Mucosa of gallbladder (tissue), 1 donor: ENCODE results near the gene L3MBTL4. TPM values are rescaled to one million over a fixed set of nuclear protein-coding genes. Genes with fewer than 3 reads are reported as not detected.
"Not testable (repeated sequence)": the region's sequence is repeated elsewhere in the genome, so short reads cannot be mapped to it uniquely, and the experiment has no call there.

Experiments
- DNase-seq: peaks from one replicate; pipeline ENCODE4 v3.0.0-alpha.2; 2020; ENCODE audit warnings: low spot score
- total RNA-seq: library from RNA; stranded (reverse); gene quantifications from one replicate; pipeline ENCODE4 v1.2.1, GENCODE V29; 2021
- donor health status: DM: no; HTN: no; CAD: no.

Gene L3MBTL4
- total RNA-seq, 1 donor from 2014 or later: 16.1 TPM

- DNase-seq: no peak
Measured at GRCh38 chr18:6111726-6112125, 303.0 kb downstream of the L3MBTL4 start.

DNA sequence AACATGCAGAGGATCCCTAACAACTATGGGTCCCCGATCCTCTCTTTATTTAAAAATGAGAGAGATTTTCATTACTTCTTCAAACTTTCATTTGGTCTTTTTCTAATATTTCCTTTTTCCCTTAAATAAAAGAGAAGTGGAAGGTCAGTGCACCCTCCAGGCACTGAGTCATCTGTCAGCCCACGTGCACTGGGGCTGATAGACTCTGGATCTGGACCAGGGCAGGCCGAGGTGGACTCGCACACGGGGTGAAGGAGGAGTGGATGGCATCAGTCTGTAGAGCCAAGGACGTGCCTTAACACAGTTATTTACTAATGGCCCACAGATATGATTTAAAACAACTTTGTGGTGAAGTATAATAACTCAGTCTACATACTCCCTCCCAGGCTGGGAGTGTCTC is 305.0 kb downstream of the L3MBTL4 start:
- no peak for DNase-seq

DNA sequence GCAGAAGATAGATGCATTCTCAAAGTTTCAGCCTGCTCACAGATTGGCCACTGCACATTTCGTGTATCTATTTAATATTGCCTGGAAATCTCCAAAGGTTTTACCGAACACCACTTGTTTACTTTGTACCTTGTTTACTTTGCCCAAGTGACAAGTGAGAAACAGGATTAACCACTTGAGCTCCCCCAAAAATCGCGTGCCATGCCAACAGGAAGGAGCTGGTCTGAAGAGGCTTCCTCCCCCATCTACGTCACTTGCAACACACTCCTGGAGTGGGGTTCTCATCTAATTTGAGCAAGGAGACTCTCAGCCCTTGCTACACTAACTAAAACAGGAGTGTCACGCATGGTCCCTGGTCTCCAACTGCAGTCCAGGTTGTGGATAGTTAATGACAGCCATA is 306.9 kb downstream of the L3MBTL4 start:
- no peak for DNase-seq

DNA sequence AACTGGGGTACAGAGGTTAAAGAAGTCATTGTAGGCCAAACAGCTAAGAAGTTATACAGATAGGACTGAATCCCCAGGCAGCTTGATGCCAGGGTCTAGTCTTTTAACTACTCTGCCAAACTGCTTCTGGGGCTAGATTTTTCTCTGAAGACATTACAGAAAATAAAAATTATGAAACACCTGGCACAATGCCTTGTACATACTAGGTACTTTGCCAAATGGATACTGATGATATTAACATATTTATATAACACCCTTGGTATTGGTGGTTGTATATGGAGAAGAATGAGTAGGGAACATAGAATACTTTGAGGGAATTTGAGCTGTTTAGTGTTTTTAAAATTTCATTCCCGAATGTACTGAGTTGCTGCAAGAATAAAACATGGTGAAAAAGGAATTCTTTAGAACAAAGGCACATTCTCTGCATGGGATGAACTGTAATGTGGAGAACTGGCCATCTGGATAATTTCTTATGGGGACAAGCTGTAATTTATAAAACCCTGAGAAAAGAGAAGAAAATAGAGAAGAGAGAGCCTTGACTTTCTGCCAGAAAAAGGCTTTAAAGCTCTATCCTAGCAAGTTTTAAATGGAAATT is 308.5 kb downstream of the L3MBTL4 start:
- no peak for DNase-seq

GRCh38 chr18:6103741-6104140 is 311.0 kb downstream of the L3MBTL4 start:
- DNase-seq: no peak

DNA sequence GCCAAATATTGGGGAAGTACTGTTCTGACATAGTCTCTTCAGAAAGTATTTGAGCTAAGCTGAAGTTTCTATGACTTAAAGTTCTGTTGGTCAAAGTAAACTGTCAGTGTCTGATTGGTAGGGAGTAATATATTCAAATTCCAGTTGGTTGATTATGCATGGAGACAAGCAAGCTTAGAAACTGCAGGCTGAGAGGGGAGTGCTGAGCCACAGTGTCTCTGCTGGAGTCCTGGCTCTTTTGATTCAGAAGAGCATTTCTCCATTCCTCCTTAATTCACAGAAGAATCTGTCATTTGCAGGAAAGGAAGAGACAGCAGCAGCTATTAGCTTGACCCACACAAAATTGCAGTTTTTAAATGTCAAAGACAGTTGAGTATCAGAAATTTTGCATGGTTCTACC is 318.0 kb downstream of the L3MBTL4 start:
- no peak for DNase-seq

- no peak for DNase-seq
Measured at GRCh38 chr18:6088432-6088831, 326.3 kb downstream of the L3MBTL4 start.

DNA sequence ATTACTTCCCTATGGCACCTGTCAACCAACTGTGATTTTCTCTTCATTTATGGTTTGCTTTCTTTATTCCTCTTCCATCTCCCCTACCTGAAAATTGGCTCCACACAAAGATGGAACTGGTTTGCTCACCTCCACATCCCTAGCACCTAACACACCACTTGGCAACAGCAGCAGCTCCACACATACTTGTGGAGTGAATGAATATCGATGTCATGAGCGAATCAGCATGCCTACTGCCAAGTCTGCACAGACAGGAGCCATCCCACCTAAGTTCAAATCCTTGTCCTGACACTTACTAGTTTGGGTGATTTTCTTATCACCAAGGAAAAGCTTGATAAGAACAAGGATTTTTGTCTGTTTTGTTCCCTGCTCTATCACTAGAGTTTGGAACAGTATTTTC is 328.0 kb downstream of the L3MBTL4 start:
- DNase-seq: no peak

GRCh38 chr18:6079406-6079805 is 335.3 kb downstream of the L3MBTL4 start:
- DNase-seq: no peak

DNA sequence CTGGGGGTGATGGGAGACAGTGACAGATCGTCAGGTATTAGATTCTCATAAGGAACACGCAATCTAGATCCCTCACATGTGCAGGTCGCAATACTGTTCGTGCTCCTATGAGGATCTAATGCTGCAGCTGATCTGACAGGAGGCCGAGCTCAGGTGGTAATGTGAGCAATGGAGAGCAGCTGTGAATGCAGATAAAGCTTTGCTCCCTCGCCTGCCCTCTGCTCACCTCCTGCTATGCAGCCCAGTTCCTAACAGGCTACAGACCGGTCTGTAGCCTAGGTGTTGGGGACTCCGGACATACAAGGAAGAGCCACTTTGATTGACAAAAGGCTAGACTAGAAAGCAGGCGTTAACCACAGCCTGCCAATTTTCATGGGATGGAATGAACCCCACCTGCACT is 335.8 kb downstream of the L3MBTL4 start:
- no peak for DNase-seq

- not testable (repeated sequence) for DNase-seq
Measured at GRCh38 chr18:6072423-6072822, 342.3 kb downstream of the L3MBTL4 start.

DNA sequence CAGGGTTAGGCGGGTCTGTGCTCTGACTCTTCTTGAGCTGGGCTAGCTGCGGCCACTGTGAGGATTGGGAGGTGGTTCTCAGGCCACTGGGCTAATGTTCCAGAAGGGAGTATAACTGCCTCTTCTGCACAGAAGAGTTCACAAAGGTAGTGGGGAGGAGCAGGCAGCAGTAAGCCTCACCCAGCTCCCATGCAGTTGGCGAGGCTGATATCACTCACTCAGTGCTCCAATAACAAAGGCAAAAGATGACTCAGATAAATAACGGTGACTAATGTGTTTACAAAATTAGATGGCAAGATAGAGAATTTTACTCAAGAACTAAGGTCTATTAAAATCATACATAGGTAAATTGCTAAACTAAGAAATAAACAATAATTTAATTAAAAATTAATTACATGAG is 345.2 kb downstream of the L3MBTL4 start:
- DNase-seq: no peak

DNA sequence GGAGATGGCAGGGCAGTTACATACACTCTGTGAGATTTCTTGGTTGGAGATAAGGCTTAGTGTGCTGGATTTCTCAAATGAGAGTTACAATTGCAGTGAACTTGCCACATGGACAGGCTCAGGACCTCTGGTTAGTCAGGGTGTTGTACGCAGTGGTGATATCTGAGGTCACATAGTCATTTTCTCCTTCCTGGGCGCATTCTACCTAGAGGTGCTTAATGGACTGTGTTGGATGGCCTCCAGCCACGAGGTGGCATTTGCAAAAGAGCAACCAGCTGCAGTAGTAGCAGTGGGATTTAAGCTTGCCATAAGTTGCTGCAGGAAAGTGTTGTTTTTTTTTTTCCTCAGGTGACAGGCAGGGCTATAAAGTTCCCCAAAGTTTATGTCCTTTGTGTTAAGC is 345.6 kb downstream of the L3MBTL4 start:
- no peak for DNase-seq

DNA sequence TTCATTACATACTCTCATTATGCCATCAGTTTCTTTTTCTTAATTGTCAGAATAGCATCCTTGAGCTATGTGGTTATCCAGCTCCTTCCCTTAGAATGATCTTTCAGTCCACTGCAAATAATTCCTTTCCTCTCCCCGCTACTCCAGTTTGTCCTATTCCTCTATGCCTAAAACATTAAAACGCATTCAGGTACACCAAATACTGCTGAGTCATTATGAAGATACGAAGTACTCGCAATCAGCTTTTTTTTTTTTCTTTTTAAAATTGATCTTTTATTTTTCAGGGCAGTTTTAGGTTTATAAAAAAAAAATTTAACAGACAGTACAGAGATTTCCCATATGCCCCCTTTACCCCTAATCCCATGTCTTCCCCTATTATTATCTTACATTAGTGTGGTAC is 354.6 kb downstream of the L3MBTL4 start:
- no peak for DNase-seq

- DNase-seq: no peak
Measured at GRCh38 chr18:6059551-6059950, 355.2 kb downstream of the L3MBTL4 start.

DNA sequence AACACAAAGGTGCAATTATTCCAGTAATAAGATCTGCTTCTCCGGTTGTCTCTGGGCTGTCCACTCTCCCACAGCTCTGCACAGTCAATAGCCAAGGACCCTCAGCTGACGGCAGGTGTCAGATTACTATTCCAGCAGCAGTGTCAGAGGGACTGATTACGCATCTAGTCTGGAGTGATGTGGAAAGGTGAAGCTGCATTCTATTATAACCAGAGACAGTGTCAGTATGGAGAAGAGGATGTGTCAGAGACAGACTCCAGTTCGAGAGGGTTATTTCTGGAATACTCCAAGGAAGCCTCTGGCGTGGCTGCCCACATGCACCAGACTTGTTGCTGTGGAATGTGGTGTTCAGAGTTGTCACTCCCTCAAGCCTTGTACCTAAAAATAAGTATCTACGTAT is 355.8 kb downstream of the L3MBTL4 start:
- no peak for DNase-seq

DNA sequence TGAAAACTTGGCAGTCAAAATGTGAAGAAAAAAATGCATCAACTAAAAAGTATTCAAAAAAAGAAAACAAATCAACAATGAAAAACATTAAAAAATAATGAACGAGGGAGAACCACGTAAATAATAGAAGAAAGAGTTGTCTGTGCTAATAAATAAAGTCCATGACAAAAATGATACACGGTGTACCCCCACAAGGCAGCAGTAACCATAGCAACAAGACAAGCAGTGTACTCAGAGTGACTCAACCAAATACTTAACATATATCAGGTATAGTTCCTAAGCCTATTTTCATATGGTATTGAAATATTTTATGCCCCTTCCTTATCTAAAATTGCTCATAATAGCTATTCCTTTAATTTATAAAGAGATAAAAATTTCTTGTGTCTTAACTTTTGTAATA is 357.1 kb downstream of the L3MBTL4 start:
- DNase-seq: no peak

DNA sequence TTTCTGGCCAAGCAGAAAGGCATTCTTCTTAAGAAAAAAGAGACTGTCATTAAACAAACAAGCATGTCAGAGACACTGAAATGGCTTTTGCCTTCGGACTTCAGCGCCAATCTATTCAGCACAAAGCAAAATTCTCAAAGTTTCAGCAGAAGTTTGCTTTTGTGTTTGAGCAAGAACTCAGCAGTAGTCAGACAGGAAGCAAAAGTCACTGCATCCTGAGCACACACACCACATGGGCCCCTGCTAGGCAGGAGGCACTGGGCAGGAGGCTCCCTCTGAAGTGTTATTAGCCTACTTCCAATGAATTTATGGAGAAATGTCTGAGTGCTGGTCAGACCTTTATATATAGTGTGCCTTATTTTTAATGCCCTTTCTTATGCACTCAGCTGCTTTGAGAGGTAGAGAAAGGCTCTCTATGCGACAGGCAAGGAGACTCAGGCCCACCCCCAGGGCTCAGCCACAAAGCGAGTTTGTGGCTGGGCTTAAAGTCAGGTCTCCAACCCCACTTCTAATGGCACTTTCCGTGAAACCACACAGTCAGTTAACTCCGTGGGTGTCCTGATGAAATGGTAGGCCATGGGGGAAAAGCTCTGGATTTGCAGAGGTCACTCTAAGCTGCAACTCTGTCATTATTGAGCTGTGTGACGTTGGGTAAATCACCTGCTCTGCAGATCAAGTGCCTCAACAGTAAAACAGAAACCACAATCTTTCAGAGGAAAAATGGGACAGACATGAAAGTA is 358.4 kb downstream of the L3MBTL4 start:
- DNase-seq: no peak

DNA sequence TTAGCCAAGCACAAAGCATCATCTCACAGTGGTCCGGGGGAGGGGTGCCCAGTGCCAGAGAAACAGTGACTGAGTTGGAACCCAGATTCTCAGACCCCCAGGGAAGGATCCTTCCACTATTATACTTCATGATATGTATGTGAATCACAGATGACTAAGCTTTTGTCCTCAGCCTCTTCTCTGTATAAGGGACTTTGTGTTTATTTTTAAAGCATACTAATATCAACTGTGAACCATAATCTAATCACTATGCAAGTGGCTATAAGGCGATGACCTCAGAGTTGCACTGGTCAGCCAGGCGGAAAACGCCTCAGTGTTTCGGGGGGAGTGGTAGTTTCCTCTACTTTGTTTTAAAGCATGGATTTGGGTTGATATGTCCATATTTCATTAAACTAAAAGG is 359.0 kb downstream of the L3MBTL4 start:
- no peak for DNase-seq

GRCh38 chr18:6054256-6054842 is 360.4 kb downstream of the L3MBTL4 start:
- no peak for DNase-seq

- DNase-seq: no peak
Measured at GRCh38 chr18:6052449-6052913, 362.2 kb downstream of the L3MBTL4 start.

DNA sequence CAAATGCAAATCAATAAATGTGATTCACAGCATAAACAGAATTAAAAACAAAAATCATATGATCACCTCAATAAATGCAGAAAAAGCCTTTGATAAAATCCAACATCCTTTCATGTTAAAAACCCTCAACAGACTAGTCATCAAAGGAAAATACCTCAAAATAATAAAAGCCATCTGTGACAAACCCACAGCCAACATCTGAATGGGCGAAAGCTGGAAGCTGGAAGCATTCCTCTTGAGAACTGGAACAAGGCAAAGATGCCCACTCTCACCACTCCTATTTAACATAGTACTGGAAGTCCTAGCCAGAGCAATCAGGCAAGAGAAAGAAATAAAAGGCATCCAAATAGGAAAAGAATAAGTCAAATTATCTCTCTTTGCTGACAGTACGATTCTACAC is 367.1 kb downstream of the L3MBTL4 start:
- DNase-seq: not testable (repeated sequence)

- no peak for DNase-seq
Measured at GRCh38 chr18:6044773-6045172, 369.9 kb downstream of the L3MBTL4 start.
